ENCODE data around the gene PYGL. TPM values are rescaled to one million over a fixed set of nuclear protein-coding genes. Genes with fewer than 3 reads are reported as not detected.
A peak's percentile ranks its signal among the peaks of the same experiment; 100 is the strongest.

The PYGL gene
- total RNA-seq, 1 donor: 123 TPM

- Histone ChIP-seq H3K9me3 (ENCODE audit: low read depth, low read length) (no peaks in the 10 kb centered on the region), H3K4me3 (ENCODE audit: insufficient read depth, low read length) (no peak overlapping the region), H3K4me1 (ENCODE audit: insufficient read depth, low read length) (no peaks in the 10 kb centered on the region), H4K20me1 (ENCODE audit: insufficient read depth, low read length) (no peaks in the 10 kb centered on the region), H2AFZ (ENCODE audit: low read length) (no peak overlapping the region), H3K27me3 (ENCODE audit: insufficient read depth, low read length) (peaks cover 30% of the 10 kb centered on the region), H3K36me3 (ENCODE audit: insufficient read depth, low read length) (no peaks in the 10 kb centered on the region), H3K79me2 (ENCODE audit: insufficient read depth, low read length) (no peaks in the 10 kb centered on the region), H3K4me2 (ENCODE audit: insufficient read depth, low read length) (no peak overlapping the region), H3K27ac (ENCODE audit: low read depth, low read length) (no peak overlapping the region)
- DNase-seq (ENCODE audit: insufficient read length, low spot score, missing footprints): no peak
- TF ChIP-seq, protein P1, sequence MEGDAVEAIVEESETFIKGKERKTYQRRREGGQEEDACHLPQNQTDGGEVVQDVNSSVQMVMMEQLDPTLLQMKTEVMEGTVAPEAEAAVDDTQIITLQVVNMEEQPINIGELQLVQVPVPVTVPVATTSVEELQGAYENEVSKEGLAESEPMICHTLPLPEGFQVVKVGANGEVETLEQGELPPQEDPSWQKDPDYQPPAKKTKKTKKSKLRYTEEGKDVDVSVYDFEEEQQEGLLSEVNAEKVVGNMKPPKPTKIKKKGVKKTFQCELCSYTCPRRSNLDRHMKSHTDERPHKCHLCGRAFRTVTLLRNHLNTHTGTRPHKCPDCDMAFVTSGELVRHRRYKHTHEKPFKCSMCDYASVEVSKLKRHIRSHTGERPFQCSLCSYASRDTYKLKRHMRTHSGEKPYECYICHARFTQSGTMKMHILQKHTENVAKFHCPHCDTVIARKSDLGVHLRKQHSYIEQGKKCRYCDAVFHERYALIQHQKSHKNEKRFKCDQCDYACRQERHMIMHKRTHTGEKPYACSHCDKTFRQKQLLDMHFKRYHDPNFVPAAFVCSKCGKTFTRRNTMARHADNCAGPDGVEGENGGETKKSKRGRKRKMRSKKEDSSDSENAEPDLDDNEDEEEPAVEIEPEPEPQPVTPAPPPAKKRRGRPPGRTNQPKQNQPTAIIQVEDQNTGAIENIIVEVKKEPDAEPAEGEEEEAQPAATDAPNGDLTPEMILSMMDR (IDR thresholded peaks at IDR 0.05; ENCODE audit: extremely low read depth, low read depth, low read length): no peak
Observed at GRCh38 chr14:50977863-50978528, 33.7 kb upstream of the PYGL start.

DNA sequence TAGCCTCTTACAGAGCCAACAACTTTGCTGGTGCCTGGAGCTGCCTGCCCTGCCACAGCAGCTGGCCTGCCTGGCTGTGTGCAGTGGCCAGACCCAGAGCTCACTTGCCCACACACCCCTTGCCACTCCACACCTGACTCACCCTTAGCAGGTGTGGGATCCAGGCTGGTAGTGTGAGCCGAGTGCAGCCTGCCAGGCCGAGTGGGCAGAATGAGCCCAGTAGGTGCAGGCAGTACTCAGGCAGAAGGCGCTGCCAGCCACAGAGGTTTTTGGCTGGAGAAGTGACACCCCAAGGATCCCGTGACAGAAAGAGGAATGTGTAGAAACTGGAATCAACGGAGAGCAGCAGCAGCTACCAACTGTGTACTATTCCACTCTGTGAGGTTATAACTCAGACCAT lies 29.8 kb upstream of the PYGL start:
- Histone ChIP-seq H3K27me3 (ENCODE audit: insufficient read depth, low read length) (peaks cover 22% of the 10 kb centered on the region), H3K4me1 (ENCODE audit: insufficient read depth, low read length) (no peaks in the 10 kb centered on the region), H4K20me1 (ENCODE audit: insufficient read depth, low read length) (no peaks in the 10 kb centered on the region), H3K36me3 (ENCODE audit: insufficient read depth, low read length) (no peaks in the 10 kb centered on the region), H3K79me2 (ENCODE audit: insufficient read depth, low read length) (no peaks in the 10 kb centered on the region), H3K4me2 (ENCODE audit: insufficient read depth, low read length) (no peak overlapping the region), H3K4me3 (ENCODE audit: insufficient read depth, low read length) (no peak overlapping the region), H3K27ac (ENCODE audit: low read depth, low read length) (no peak overlapping the region), H3K9me3 (ENCODE audit: low read depth, low read length) (no peaks in the 10 kb centered on the region), H2AFZ (ENCODE audit: low read length) (no peak overlapping the region)
- TF ChIP-seq, protein P1 (IDR thresholded peaks at IDR 0.05; ENCODE audit: extremely low read depth, low read depth, low read length): no peak
- no peak for DNase-seq (ENCODE audit: insufficient read length, low spot score, missing footprints)

DNA sequence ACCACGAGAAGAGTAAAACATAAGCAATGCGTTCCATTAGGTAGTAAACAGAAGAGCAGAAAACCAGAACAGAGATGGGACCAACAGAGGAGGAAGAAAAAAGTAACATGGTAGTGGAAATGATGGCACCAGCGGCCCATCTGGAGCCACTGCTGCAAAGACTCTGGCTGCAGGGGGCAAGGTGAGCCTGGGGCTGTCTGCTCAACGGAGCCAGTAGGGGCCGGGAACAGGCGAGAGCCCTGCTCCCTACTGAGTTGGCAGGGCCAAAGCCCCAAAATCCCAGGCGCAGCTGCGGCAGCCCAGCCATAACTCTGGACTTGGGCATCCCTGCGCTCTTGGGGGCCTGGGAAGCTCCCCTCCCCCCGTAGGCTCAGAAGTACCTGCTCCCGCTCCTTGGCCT lies 28.5 kb upstream of the PYGL start:
- H3K36me3 ChIP-seq (ENCODE audit: insufficient read depth, low read length): no peaks in the 10 kb centered on the region
- no peaks in the 10 kb centered on the region for H4K20me1 ChIP-seq (ENCODE audit: insufficient read depth, low read length)
- no peak for DNase-seq (ENCODE audit: insufficient read length, low spot score, missing footprints)
- H3K9me3 ChIP-seq (ENCODE audit: low read depth, low read length): no peaks in the 10 kb centered on the region
- no peak overlapping the region for H3K4me3 ChIP-seq (ENCODE audit: insufficient read depth, low read length)
- H3K4me2 ChIP-seq (ENCODE audit: insufficient read depth, low read length): no peak overlapping the region
- TF ChIP-seq, protein P1 (IDR thresholded peaks at IDR 0.05; ENCODE audit: extremely low read depth, low read depth, low read length): no peak
- no peaks in the 10 kb centered on the region for H3K79me2 ChIP-seq (ENCODE audit: insufficient read depth, low read length)
- no peak overlapping the region for H2AFZ ChIP-seq (ENCODE audit: low read length)
- peaks cover 13% of the 10 kb centered on the region for H3K27me3 ChIP-seq (ENCODE audit: insufficient read depth, low read length)
- peaks cover under 1% of the 10 kb centered on the region for H3K4me1 ChIP-seq (ENCODE audit: insufficient read depth, low read length)
- no peak overlapping the region for H3K27ac ChIP-seq (ENCODE audit: low read depth, low read length)

GRCh38 chr14:50970886-50971781 lies 26.9 kb upstream of the PYGL start:
- Histone ChIP-seq H3K27ac (ENCODE audit: low read depth, low read length) (no peak overlapping the region), H3K4me1 (ENCODE audit: insufficient read depth, low read length) (peaks cover 10% of the 10 kb centered on the region), H3K79me2 (ENCODE audit: insufficient read depth, low read length) (no peaks in the 10 kb centered on the region), H4K20me1 (ENCODE audit: insufficient read depth, low read length) (no peaks in the 10 kb centered on the region), H2AFZ (ENCODE audit: low read length) (no peak overlapping the region), H3K9me3 (ENCODE audit: low read depth, low read length) (no peaks in the 10 kb centered on the region), H3K27me3 (ENCODE audit: insufficient read depth, low read length) (peaks cover 4% of the 10 kb centered on the region), H3K36me3 (ENCODE audit: insufficient read depth, low read length) (no peaks in the 10 kb centered on the region), H3K4me2 (ENCODE audit: insufficient read depth, low read length) (no peak overlapping the region), H3K4me3 (ENCODE audit: insufficient read depth, low read length) (no peak overlapping the region)
- TF ChIP-seq, protein P1 (IDR thresholded peaks at IDR 0.05; ENCODE audit: extremely low read depth, low read depth, low read length): no peak
- peak; percentile 60 for DNase-seq (ENCODE audit: insufficient read length, low spot score, missing footprints)
